Right ventricle myocardium superior (tissue), 1 donor: Measurements from ENCODE around the gene STK31. TPM values are rescaled to one million over a fixed set of nuclear protein-coding genes. Genes with fewer than 3 reads are reported as not detected.
"Not testable (repeated sequence)": the region's sequence is repeated elsewhere in the genome, so short reads cannot be mapped to it uniquely, and the experiment has no call there.

ENCODE experiments used
- ATAC-seq: fragments of 200-7000 bp; cut with Tn5 transposase; one replicate; pipeline ENCODE4 v1.9.1; 2020; ENCODE audit warnings: mild to moderate bottlenecking; ENCODE audit not compliant: poor library complexity
- DNase-seq: peaks from one replicate; pipeline ENCODE4 v3.0.0-alpha.2; 2020
- intact Hi-C: fragments of 100-400 bp; cut with DNase I; formaldehyde crosslinking; loops from one replicate; pipeline ENCODE4 v1.11.2; 2022
- total RNA-seq: library from RNA; stranded (reverse); fragmentation: NEBNext Ultra II Directional; extraction: Animal tissue kit (Norgen Biotek cat#: 25700); gene quantifications from one replicate; pipeline ENCODE4 v1.2.1, GENCODE V29; 2021
- donor health status: DM: no; HTN: yes; CAD: no; lungs with severe emphysema.

STK31 gene
- total RNA-seq, 1 donor from 2014 or later = not detected

- ATAC-seq, intact Hi-C loops: not testable (repeated sequence)
Measured at GRCh38 chr7:23876526-23876925, 166.5 kb downstream of the STK31 start.

More at GRCh38 chr7:23876526-23876925, 166.5 kb downstream of the STK31 start:
- DNase-seq = not testable (repeated sequence)

Other genes starting within 250 kb of the STK31 start
- not detected for gene IGF2BP3, start 239.7 kb upstream of the STK31 start, total RNA-seq
- gene TRA2A, start 178.2 kb upstream of the STK31 start, total RNA-seq = 25.0 TPM
- 10.8 TPM for gene CCDC126, start 112.8 kb upstream of the STK31 start, total RNA-seq
- 2.3 TPM for gene FAM221A, start 30.0 kb upstream of the STK31 start, total RNA-seq